ENCODE results near the gene CD164L2.

CD164L2 gene

GRCh38 chr1:27381969-27382762 lies 967 bp downstream of the CD164L2 start:
- H3K9me3 Mint-ChIP-seq = no peaks in the 10 kb centered on the region
- DNase-seq (ENCODE audit: low spot score in 2 of 2) (no peak), ATAC-seq (no peak)
- H3K4me1 Mint-ChIP-seq = no peaks in the 10 kb centered on the region
- H3K4me3 Mint-ChIP-seq = no peak overlapping the region
- H3K27ac Mint-ChIP-seq = peak overlapping the region; percentile 5
- H3K36me3 Mint-ChIP-seq = no peaks in the 10 kb centered on the region

GRCh38 chr1:27380766-27381733 lies 2.1 kb downstream of the CD164L2 start:
- Mint-ChIP-seq H3K36me3 (no peaks in the 10 kb centered on the region), H3K27ac (no peak overlapping the region)
- DNase-seq (ENCODE audit: low spot score in 2 of 2) = no peak

GRCh38 chr1:27380224-27380623 lies 2.9 kb downstream of the CD164L2 start:
- DNase-seq (ENCODE audit: low spot score in 2 of 2) = no peak
- Mint-ChIP-seq H3K36me3 (no peaks in the 10 kb centered on the region), H3K4me1 (no peaks in the 10 kb centered on the region), H3K27ac (no peak overlapping the region), H3K9me3 (no peaks in the 10 kb centered on the region), H3K4me3 (no peak overlapping the region)
- ATAC-seq = no peak

More at GRCh38 chr1:27380766-27381733, 2.1 kb downstream of the CD164L2 start:
- ATAC-seq = no peak
- no peaks in the 10 kb centered on the region for H3K9me3 Mint-ChIP-seq
- H3K4me3 Mint-ChIP-seq = no peak overlapping the region
- no peaks in the 10 kb centered on the region for H3K4me1 Mint-ChIP-seq

- no peaks in the 10 kb centered on the region for H3K9me3 Mint-ChIP-seq
These were observed 3.5 kb downstream of the CD164L2 start for GRCh38 chr1:27379564-27380122.

GRCh38 chr1:27377760-27378495 lies 5.2 kb downstream of the CD164L2 start:
- Mint-ChIP-seq H3K27ac (peak overlapping the region; percentile 80), H3K4me1 (no peaks in the 10 kb centered on the region), H3K9me3 (no peaks in the 10 kb centered on the region), H3K36me3 (no peaks in the 10 kb centered on the region), H3K4me3 (no peak overlapping the region)
- no peak for ATAC-seq
- no peak for DNase-seq (ENCODE audit: low spot score in 2 of 2)

More at GRCh38 chr1:27379564-27380122, 3.5 kb downstream of the CD164L2 start:
- Mint-ChIP-seq H3K4me3 (no peak overlapping the region), H3K27ac (no peak overlapping the region), H3K4me1 (no peaks in the 10 kb centered on the region), H3K36me3 (no peaks in the 10 kb centered on the region)
- ATAC-seq (no peak), DNase-seq (ENCODE audit: low spot score in 2 of 2) (no peak)

GRCh38 chr1:27374362-27375086 lies 8.6 kb downstream of the CD164L2 start, which contains the start of gene FCN3:
Gene FCN3 (minus strand): TSS chr1:27374824. CDS start chr1:27374818, 6 bp downstream.
- H3K9me3 Mint-ChIP-seq = no peaks in the 10 kb centered on the region
- DNase-seq (ENCODE audit: low spot score in 2 of 2) (no peak), ATAC-seq (no peak)
- no peak within 1 kb of the TSS for H3K4me3 Mint-ChIP-seq
- no peak within 1 kb of the TSS for H3K27ac Mint-ChIP-seq
- H3K4me1 Mint-ChIP-seq = no peaks in the 10 kb centered on the region
- no peaks in the 10 kb centered on the region for H3K36me3 Mint-ChIP-seq

- ATAC-seq (peak; percentile 27), DNase-seq (ENCODE audit: low spot score in 2 of 2) (no peak)
- no peaks in the 10 kb centered on the region for H3K9me3 Mint-ChIP-seq
- no peak overlapping the region for H3K4me3 Mint-ChIP-seq
- H3K27ac Mint-ChIP-seq = no peak overlapping the region
- H3K36me3 Mint-ChIP-seq = no peaks in the 10 kb centered on the region
- peaks cover 7% of the 10 kb centered on the region for H3K4me1 Mint-ChIP-seq
These were observed 10.1 kb downstream of the CD164L2 start for GRCh38 chr1:27372808-27373690.

- H3K4me3 Mint-ChIP-seq = no peak overlapping the region
- no peaks in the 10 kb centered on the region for H3K36me3 Mint-ChIP-seq
- peaks cover 12% of the 10 kb centered on the region for H3K4me1 Mint-ChIP-seq
- ATAC-seq (no peak), DNase-seq (ENCODE audit: low spot score in 2 of 2) (no peak)
- H3K9me3 Mint-ChIP-seq = no peaks in the 10 kb centered on the region
- H3K27ac Mint-ChIP-seq = no peak overlapping the region
These were observed 10.9 kb downstream of the CD164L2 start for GRCh38 chr1:27372022-27372807.

- peaks cover 7% of the 10 kb centered on the region for H3K36me3 Mint-ChIP-seq
- no peaks in the 10 kb centered on the region for H3K9me3 Mint-ChIP-seq
- peaks cover 36% of the 10 kb centered on the region for H3K4me1 Mint-ChIP-seq
- no peak for ATAC-seq
- no peak overlapping the region for H3K27ac Mint-ChIP-seq
- DNase-seq (ENCODE audit: low spot score in 2 of 2) = no peak
- no peak overlapping the region for H3K4me3 Mint-ChIP-seq
These were observed 14.1 kb downstream of the CD164L2 start for GRCh38 chr1:27368869-27369582.

GRCh38 chr1:27367160-27367650 lies 15.9 kb downstream of the CD164L2 start:
- peaks cover 7% of the 10 kb centered on the region for H3K36me3 Mint-ChIP-seq
- ATAC-seq (no peak), DNase-seq (ENCODE audit: low spot score in 2 of 2) (no peak)
- H3K9me3 Mint-ChIP-seq = no peaks in the 10 kb centered on the region
- no peak overlapping the region for H3K27ac Mint-ChIP-seq
- H3K4me3 Mint-ChIP-seq = peak overlapping the region; percentile 89
- peaks cover 37% of the 10 kb centered on the region for H3K4me1 Mint-ChIP-seq

GRCh38 chr1:27366411-27367159 lies 16.5 kb downstream of the CD164L2 start, which contains the start of gene MAP3K6:
Gene MAP3K6 (minus strand): TSS chr1:27366961. CDS start chr1:27366597, 364 bp downstream.
- ATAC-seq = peak; percentile 57
- peaks cover 37% of the 10 kb centered on the region for H3K4me1 Mint-ChIP-seq
- no peak for DNase-seq (ENCODE audit: low spot score in 2 of 2)
- H3K9me3 Mint-ChIP-seq = no peaks in the 10 kb centered on the region
- H3K27ac Mint-ChIP-seq = peak within 1 kb of the TSS; percentile 83
- H3K4me3 Mint-ChIP-seq = peak within 1 kb of the TSS; percentile 89
- H3K36me3 Mint-ChIP-seq = peaks cover 7% of the 10 kb centered on the region

GRCh38 chr1:27366113-27366410 lies 17.1 kb downstream of the CD164L2 start:
- DNase-seq (ENCODE audit: low spot score in 2 of 2) = peak in 1 of 2 donors; percentile 66
- Mint-ChIP-seq H3K36me3 (peaks cover 7% of the 10 kb centered on the region), H3K4me3 (peak overlapping the region; percentile 89), H3K4me1 (peaks cover 37% of the 10 kb centered on the region), H3K9me3 (no peaks in the 10 kb centered on the region), H3K27ac (peak overlapping the region; percentile 83)
- ATAC-seq = peak; percentile 80

All from stimulated activated effector memory CD8-positive, alpha-beta T cell treated with anti-CD3 and anti-CD28 coated beads, Interleukin-12 subunit alpha, Interleukin-12 subunit beta, amount 100 ng/mL, for 72 hours (primary cell).